CD14-positive monocyte (primary cell): ENCODE data around the gene ZFP36L1. TPM values are rescaled to one million over a fixed set of nuclear protein-coding genes. Genes with fewer than 3 reads are reported as not detected.

Experiments used
- DNase-seq, 3 donors: peaks; one replicate each; pipeline ENCODE4 v3.0.0-alpha.2; 2011 to 2022
- H2AFZ ChIP-seq: 2 replicates; pipeline ENCODE4 v1.6.0; 2012; ENCODE audit warnings: mild to moderate bottlenecking, low read depth, low read length, inconsistent platforms; ENCODE audit not compliant: insufficient read depth, poor library complexity, severe bottlenecking
- H3K27ac ChIP-seq, 2 donors: 1 replicate in 1 of 2; 2 replicates in 1 of 2; pipeline ENCODE4 v1.5.1; 2012 to 2013; ENCODE audit warnings: low read length in 2 of 2, control low read depth in 1 of 2, inconsistent platforms in 1 of 2, low read depth in 1 of 2, mild to moderate bottlenecking in 1 of 2
- H3K27me3 ChIP-seq, 2 donors: one replicate each; pipeline versions ENCODE4 v1.6.0 to v1.6.1; 2011 to 2013; ENCODE audit warnings: low read length in 2 of 2; ENCODE audit not compliant: control insufficient read depth in 2 of 2, insufficient read depth in 2 of 2
- H3K36me3 ChIP-seq, 2 donors: replicated peaks in 1 of 2; 1 replicate in 1 of 2; 2 replicates in 1 of 2; pipeline versions ENCODE4 v1.5.1 to v1.6.1; 2012 to 2013; ENCODE audit warnings: low read length in 2 of 2, control low read depth in 1 of 2, inconsistent platforms in 1 of 2, mild to moderate bottlenecking in 1 of 2; ENCODE audit not compliant: insufficient read depth in 2 of 2, control insufficient read depth in 1 of 2
- H3K4me1 ChIP-seq, 2 donors: 1 replicate in 1 of 2; 2 replicates in 1 of 2; pipeline versions ENCODE4 v1.5.1 to v1.6.1; 2012 to 2013; ENCODE audit warnings: low read length in 2 of 2, control low read depth in 1 of 2, inconsistent platforms in 1 of 2, mild to moderate bottlenecking in 1 of 2, moderate library complexity in 1 of 2; ENCODE audit not compliant: insufficient read depth in 2 of 2, control insufficient read depth in 1 of 2
- H3K4me2 ChIP-seq: replicated peaks from 2 replicates; pipeline ENCODE3; 2012; ENCODE audit warnings: low read length, moderate library complexity, mild to moderate bottlenecking; ENCODE audit not compliant: poor library complexity, severe bottlenecking; ENCODE audit errors: extremely low read depth
- H3K4me3 ChIP-seq, 3 experiments: fragments of 200-600 bp in 1 of 3; sonication (generic) in 1 of 3; replicated peaks in 1 of 3; 1 replicate in 2 of 3; 2 replicates in 1 of 3; pipeline ENCODE4 v1.5.1; 2011 to 2013; ENCODE audit warnings: low read length in 3 of 3, mild to moderate bottlenecking in 3 of 3, control low read depth in 2 of 3, low read depth in 2 of 3, inconsistent platforms in 1 of 3, moderate library complexity in 1 of 3
- H3K79me2 ChIP-seq: 2 replicates; pipeline ENCODE4 v1.6.0; 2012; ENCODE audit warnings: mild to moderate bottlenecking, control low read depth, inconsistent platforms, low read length, moderate library complexity; ENCODE audit not compliant: insufficient read depth
- H3K9ac ChIP-seq: 2 replicates; pipeline ENCODE4 v1.6.0; 2017; ENCODE audit warnings: low read length, mild to moderate bottlenecking; ENCODE audit not compliant: insufficient read depth, poor library complexity, severe bottlenecking
- H3K9me3 ChIP-seq, 2 donors: replicated peaks in 1 of 2; 1 replicate in 1 of 2; 2 replicates in 1 of 2; pipeline versions ENCODE4 v1.5.1 to v1.6.1; 2012 to 2013; ENCODE audit warnings: low read length in 2 of 2, control low read depth in 1 of 2; ENCODE audit not compliant: control insufficient read depth in 1 of 2, insufficient read depth in 1 of 2
- H4K20me1 ChIP-seq: 2 replicates; pipeline ENCODE4 v1.6.0; 2012; ENCODE audit warnings: mild to moderate bottlenecking, low read length, control low read depth, moderate library complexity; ENCODE audit not compliant: insufficient read depth
- H3K27ac Mint-ChIP-seq, 7 donors: one replicate each; pipeline ENCODE4 v1.8.0; 2020; ENCODE audit warnings: mild to moderate bottlenecking in 7 of 7, mixed read lengths in 7 of 7, moderate library complexity in 6 of 7, inconsistent platforms in 2 of 7
- H3K27me3 Mint-ChIP-seq, 3 donors: one replicate each; pipeline ENCODE4 v1.8.0; 2021 to 2022; ENCODE audit warnings: low read depth in 3 of 3, mild to moderate bottlenecking in 3 of 3, mixed read lengths in 3 of 3, moderate library complexity in 3 of 3, inconsistent platforms in 1 of 3
- H3K36me3 Mint-ChIP-seq, 2 donors: one replicate each; pipeline ENCODE4 v1.8.0; 2020; ENCODE audit warnings: mixed read lengths in 2 of 2, inconsistent platforms in 1 of 2, mild to moderate bottlenecking in 1 of 2
- H3K4me1 Mint-ChIP-seq: one replicate; pipeline ENCODE4 v1.8.0; 2020; ENCODE audit warnings: mild to moderate bottlenecking, mixed read lengths
- H3K4me3 Mint-ChIP-seq, 2 donors: one replicate each; pipeline ENCODE4 v1.8.0; 2020; ENCODE audit warnings: mild to moderate bottlenecking in 2 of 2, mixed read lengths in 2 of 2, moderate library complexity in 1 of 2
- H3K9me3 Mint-ChIP-seq, 7 donors: one replicate each; pipeline ENCODE4 v1.8.0; 2020 to 2022; ENCODE audit warnings: mixed read lengths in 7 of 7, mild to moderate bottlenecking in 6 of 7, moderate library complexity in 6 of 7, inconsistent platforms in 2 of 7
- CTCF ChIP-seq: fragments of 200-600 bp; IDR thresholded peaks from one replicate; pipeline ENCODE4 v1.8.0; 2022; ENCODE audit warnings: antibody characterized with exemption, mild to moderate bottlenecking
- WGBS: methylation state at CpG from one replicate; pipeline ENCODE4 v1.1.5; 2013; ENCODE audit warnings: missing lambda C conversion rate; ENCODE audit not compliant: insufficient coverage; 5-methylcytosine and 5-hydroxymethylcytosine counted together
- intact Hi-C, 2 donors: fragments of 100-400 bp; cut with micrococcal nuclease; formaldehyde crosslinking; loops; one replicate each; pipeline versions ENCODE4 v1.15.0 to v1.15.1; 2023
- polyA plus RNA-seq, 3 donors: library from polyadenylated mRNA; depleted of rRNA in 1 of 3; unstranded in 2 of 3; stranded (reverse) in 1 of 3; fragments of 300-500 nt in 2 of 3; fragments of >200 nt in 1 of 3; fragmentation: Illumina TruSeq in 2 of 3; gene quantifications; 1 replicate in 2 of 3; 2 replicates in 1 of 3; pipeline ENCODE4 v1.2.3, GENCODE V29; 2012 to 2021

The ZFP36L1 gene
- polyA plus RNA-seq, 3 donors = 151 to 934 (median 185) TPM

- Histone ChIP-seq H3K36me3 (no peaks in the 10 kb centered on the region), H2AFZ (no peak overlapping the region), H3K9ac (no peak overlapping the region), H4K20me1 (no peaks in the 10 kb centered on the region), H3K4me2 (no peak overlapping the region), H3K4me1 (peaks cover 22 to 28% of the 10 kb centered on the region in 2 donors), H3K27ac (no peak overlapping the region), H3K79me2 (no peaks in the 10 kb centered on the region), H3K27me3 (no peaks in the 10 kb centered on the region), H3K4me3 (no peak overlapping the region), H3K9me3 (peaks cover 10 to 11% of the 10 kb centered on the region in 2 donors)
- no peak for DNase-seq
- intact Hi-C loops = no loop called here
- TF ChIP-seq CTCF = no peak
- peaks cover 0 to 13% (median 11%) of the 10 kb centered on the region in 7 donors for H3K9me3 Mint-ChIP-seq
- peaks cover 30% of the 10 kb centered on the region for H3K4me1 Mint-ChIP-seq
- peaks cover 6 to 7% (median 7%) of the 10 kb centered on the region in 3 donors for H3K27me3 Mint-ChIP-seq
- peaks cover 4 to 7% of the 10 kb centered on the region in 2 donors for H3K36me3 Mint-ChIP-seq
- peak overlapping the region in 1 of 2 donors; percentile 2 for H3K4me3 Mint-ChIP-seq
- WGBS = 97% methylated on average over 3 of the region's 7 CpGs
- no peak overlapping the region for H3K27ac Mint-ChIP-seq
Measured at GRCh38 chr14:68808696-68809480, 16.0 kb upstream of the ZFP36L1 start.

GRCh38 chr14:68807987-68808386, 15.1 kb upstream of the ZFP36L1 start:
- H3K4me3 ChIP-seq = no peak overlapping the region
- intact Hi-C loops = no loop called here
- H4K20me1 ChIP-seq = no peaks in the 10 kb centered on the region
- H3K79me2 ChIP-seq = no peaks in the 10 kb centered on the region
- H3K9me3 Mint-ChIP-seq = peaks cover 0 to 17% (median 12%) of the 10 kb centered on the region in 7 donors
- no peak overlapping the region for H2AFZ ChIP-seq
- no peak overlapping the region for H3K27ac Mint-ChIP-seq
- peaks cover 6 to 7% (median 6%) of the 10 kb centered on the region in 3 donors for H3K27me3 Mint-ChIP-seq
- WGBS = 97% methylated on average over 4 of the region's 7 CpGs
- TF ChIP-seq CTCF = no peak
- peaks cover 10 to 11% of the 10 kb centered on the region in 2 donors for H3K9me3 ChIP-seq
- peaks cover 18 to 21% of the 10 kb centered on the region in 2 donors for H3K4me1 ChIP-seq
- H3K27me3 ChIP-seq = no peaks in the 10 kb centered on the region
- no peaks in the 10 kb centered on the region for H3K36me3 ChIP-seq
- peaks cover 2 to 7% of the 10 kb centered on the region in 2 donors for H3K36me3 Mint-ChIP-seq
- no peak overlapping the region for H3K9ac ChIP-seq
- H3K4me2 ChIP-seq = no peak overlapping the region
- no peak overlapping the region for H3K4me3 Mint-ChIP-seq
- H3K4me1 Mint-ChIP-seq = peaks cover 22% of the 10 kb centered on the region
- DNase-seq = no peak
- H3K27ac ChIP-seq = no peak overlapping the region
